CD14-positive monocyte (primary cell): ENCODE data around the gene LMNTD2. TPM values are rescaled to one million over a fixed set of nuclear protein-coding genes. Genes with fewer than 3 reads are reported as not detected.

Experiments used
- DNase-seq, 3 donors: peaks; one replicate each; pipeline ENCODE4 v3.0.0-alpha.2; 2011 to 2022
- H2AFZ ChIP-seq: 2 replicates; pipeline ENCODE4 v1.6.0; 2012; ENCODE audit warnings: mild to moderate bottlenecking, low read depth, low read length, inconsistent platforms; ENCODE audit not compliant: insufficient read depth, poor library complexity, severe bottlenecking
- H3K27ac ChIP-seq, 2 donors: 1 replicate in 1 of 2; 2 replicates in 1 of 2; pipeline ENCODE4 v1.5.1; 2012 to 2013; ENCODE audit warnings: low read length in 2 of 2, control low read depth in 1 of 2, inconsistent platforms in 1 of 2, low read depth in 1 of 2, mild to moderate bottlenecking in 1 of 2
- H3K27me3 ChIP-seq, 2 donors: one replicate each; pipeline versions ENCODE4 v1.6.0 to v1.6.1; 2011 to 2013; ENCODE audit warnings: low read length in 2 of 2; ENCODE audit not compliant: control insufficient read depth in 2 of 2, insufficient read depth in 2 of 2
- H3K36me3 ChIP-seq, 2 donors: replicated peaks in 1 of 2; 1 replicate in 1 of 2; 2 replicates in 1 of 2; pipeline versions ENCODE4 v1.5.1 to v1.6.1; 2012 to 2013; ENCODE audit warnings: low read length in 2 of 2, control low read depth in 1 of 2, inconsistent platforms in 1 of 2, mild to moderate bottlenecking in 1 of 2; ENCODE audit not compliant: insufficient read depth in 2 of 2, control insufficient read depth in 1 of 2
- H3K4me1 ChIP-seq, 2 donors: 1 replicate in 1 of 2; 2 replicates in 1 of 2; pipeline versions ENCODE4 v1.5.1 to v1.6.1; 2012 to 2013; ENCODE audit warnings: low read length in 2 of 2, control low read depth in 1 of 2, inconsistent platforms in 1 of 2, mild to moderate bottlenecking in 1 of 2, moderate library complexity in 1 of 2; ENCODE audit not compliant: insufficient read depth in 2 of 2, control insufficient read depth in 1 of 2
- H3K4me2 ChIP-seq: replicated peaks from 2 replicates; pipeline ENCODE3; 2012; ENCODE audit warnings: low read length, moderate library complexity, mild to moderate bottlenecking; ENCODE audit not compliant: poor library complexity, severe bottlenecking; ENCODE audit errors: extremely low read depth
- H3K4me3 ChIP-seq, 3 experiments: fragments of 200-600 bp in 1 of 3; sonication (generic) in 1 of 3; replicated peaks in 1 of 3; 1 replicate in 2 of 3; 2 replicates in 1 of 3; pipeline ENCODE4 v1.5.1; 2011 to 2013; ENCODE audit warnings: low read length in 3 of 3, mild to moderate bottlenecking in 3 of 3, control low read depth in 2 of 3, low read depth in 2 of 3, inconsistent platforms in 1 of 3, moderate library complexity in 1 of 3
- H3K79me2 ChIP-seq: 2 replicates; pipeline ENCODE4 v1.6.0; 2012; ENCODE audit warnings: mild to moderate bottlenecking, control low read depth, inconsistent platforms, low read length, moderate library complexity; ENCODE audit not compliant: insufficient read depth
- H3K9ac ChIP-seq: 2 replicates; pipeline ENCODE4 v1.6.0; 2017; ENCODE audit warnings: low read length, mild to moderate bottlenecking; ENCODE audit not compliant: insufficient read depth, poor library complexity, severe bottlenecking
- H3K9me3 ChIP-seq, 2 donors: replicated peaks in 1 of 2; 1 replicate in 1 of 2; 2 replicates in 1 of 2; pipeline versions ENCODE4 v1.5.1 to v1.6.1; 2012 to 2013; ENCODE audit warnings: low read length in 2 of 2, control low read depth in 1 of 2; ENCODE audit not compliant: control insufficient read depth in 1 of 2, insufficient read depth in 1 of 2
- H4K20me1 ChIP-seq: 2 replicates; pipeline ENCODE4 v1.6.0; 2012; ENCODE audit warnings: mild to moderate bottlenecking, low read length, control low read depth, moderate library complexity; ENCODE audit not compliant: insufficient read depth
- H3K27ac Mint-ChIP-seq, 7 donors: one replicate each; pipeline ENCODE4 v1.8.0; 2020; ENCODE audit warnings: mild to moderate bottlenecking in 7 of 7, mixed read lengths in 7 of 7, moderate library complexity in 6 of 7, inconsistent platforms in 2 of 7
- H3K27me3 Mint-ChIP-seq, 3 donors: one replicate each; pipeline ENCODE4 v1.8.0; 2021 to 2022; ENCODE audit warnings: low read depth in 3 of 3, mild to moderate bottlenecking in 3 of 3, mixed read lengths in 3 of 3, moderate library complexity in 3 of 3, inconsistent platforms in 1 of 3
- H3K36me3 Mint-ChIP-seq, 2 donors: one replicate each; pipeline ENCODE4 v1.8.0; 2020; ENCODE audit warnings: mixed read lengths in 2 of 2, inconsistent platforms in 1 of 2, mild to moderate bottlenecking in 1 of 2
- H3K4me1 Mint-ChIP-seq: one replicate; pipeline ENCODE4 v1.8.0; 2020; ENCODE audit warnings: mild to moderate bottlenecking, mixed read lengths
- H3K4me3 Mint-ChIP-seq, 2 donors: one replicate each; pipeline ENCODE4 v1.8.0; 2020; ENCODE audit warnings: mild to moderate bottlenecking in 2 of 2, mixed read lengths in 2 of 2, moderate library complexity in 1 of 2
- H3K9me3 Mint-ChIP-seq, 7 donors: one replicate each; pipeline ENCODE4 v1.8.0; 2020 to 2022; ENCODE audit warnings: mixed read lengths in 7 of 7, mild to moderate bottlenecking in 6 of 7, moderate library complexity in 6 of 7, inconsistent platforms in 2 of 7
- WGBS: methylation state at CpG from one replicate; pipeline ENCODE4 v1.1.5; 2013; ENCODE audit warnings: missing lambda C conversion rate; ENCODE audit not compliant: insufficient coverage; 5-methylcytosine and 5-hydroxymethylcytosine counted together
- intact Hi-C, 2 donors: fragments of 100-400 bp; cut with micrococcal nuclease; formaldehyde crosslinking; loops; one replicate each; pipeline versions ENCODE4 v1.15.0 to v1.15.1; 2023
- polyA plus RNA-seq, 3 donors: library from polyadenylated mRNA; depleted of rRNA in 1 of 3; unstranded in 2 of 3; stranded (reverse) in 1 of 3; fragments of 300-500 nt in 2 of 3; fragments of >200 nt in 1 of 3; fragmentation: Illumina TruSeq in 2 of 3; gene quantifications; 1 replicate in 2 of 3; 2 replicates in 1 of 3; pipeline ENCODE4 v1.2.3, GENCODE V29; 2012 to 2021
- TF ChIP-seq, protein P1 (sequence below): fragments of 200-600 bp; IDR thresholded peaks from one replicate; pipeline ENCODE4 v1.8.0; 2022; ENCODE audit warnings: antibody characterized with exemption, mild to moderate bottlenecking

The LMNTD2 gene
- polyA plus RNA-seq, 3 donors: 0.67 to 10.6 (median 1.2) TPM

GRCh38 chr11:534396-535209, 25.9 kb downstream of the LMNTD2 start:
- Histone ChIP-seq H3K27ac (no peak overlapping the region), H3K36me3 (peaks cover 20 to 23% of the 10 kb centered on the region in 2 donors), H3K79me2 (peaks cover 12% of the 10 kb centered on the region), H2AFZ (peak overlapping the region; percentile 65), H3K9me3 (no peaks in the 10 kb centered on the region), H3K4me1 (peaks cover 33 to 37% of the 10 kb centered on the region in 2 donors), H3K4me2 (peak overlapping the region; percentile 93), H3K9ac (peak overlapping the region; percentile 54), H3K4me3 (peak overlapping the region; percentile 55 to 84 (median 62)), H4K20me1 (peaks cover 26% of the 10 kb centered on the region), H3K27me3 (peaks cover 0 to 27% of the 10 kb centered on the region in 2 donors)
- peaks cover 11% of the 10 kb centered on the region for H3K4me1 Mint-ChIP-seq
- DNase-seq: no peak
- peaks cover 15 to 35% (median 20%) of the 10 kb centered on the region in 3 donors for H3K27me3 Mint-ChIP-seq
- H3K27ac Mint-ChIP-seq: no peak overlapping the region
- H3K9me3 Mint-ChIP-seq: peaks cover 0 to 4% (median 0%) of the 10 kb centered on the region in 7 donors
- H3K36me3 Mint-ChIP-seq: peaks cover 15% of the 10 kb centered on the region in 2 donors
- intact Hi-C loops: no loop called here
- TF ChIP-seq, protein P1, sequence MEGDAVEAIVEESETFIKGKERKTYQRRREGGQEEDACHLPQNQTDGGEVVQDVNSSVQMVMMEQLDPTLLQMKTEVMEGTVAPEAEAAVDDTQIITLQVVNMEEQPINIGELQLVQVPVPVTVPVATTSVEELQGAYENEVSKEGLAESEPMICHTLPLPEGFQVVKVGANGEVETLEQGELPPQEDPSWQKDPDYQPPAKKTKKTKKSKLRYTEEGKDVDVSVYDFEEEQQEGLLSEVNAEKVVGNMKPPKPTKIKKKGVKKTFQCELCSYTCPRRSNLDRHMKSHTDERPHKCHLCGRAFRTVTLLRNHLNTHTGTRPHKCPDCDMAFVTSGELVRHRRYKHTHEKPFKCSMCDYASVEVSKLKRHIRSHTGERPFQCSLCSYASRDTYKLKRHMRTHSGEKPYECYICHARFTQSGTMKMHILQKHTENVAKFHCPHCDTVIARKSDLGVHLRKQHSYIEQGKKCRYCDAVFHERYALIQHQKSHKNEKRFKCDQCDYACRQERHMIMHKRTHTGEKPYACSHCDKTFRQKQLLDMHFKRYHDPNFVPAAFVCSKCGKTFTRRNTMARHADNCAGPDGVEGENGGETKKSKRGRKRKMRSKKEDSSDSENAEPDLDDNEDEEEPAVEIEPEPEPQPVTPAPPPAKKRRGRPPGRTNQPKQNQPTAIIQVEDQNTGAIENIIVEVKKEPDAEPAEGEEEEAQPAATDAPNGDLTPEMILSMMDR: no peak
- peak overlapping the region; percentile 70 to 72 for H3K4me3 Mint-ChIP-seq
- 15% methylated on average over 63 of the region's 66 CpGs for WGBS

DNA sequence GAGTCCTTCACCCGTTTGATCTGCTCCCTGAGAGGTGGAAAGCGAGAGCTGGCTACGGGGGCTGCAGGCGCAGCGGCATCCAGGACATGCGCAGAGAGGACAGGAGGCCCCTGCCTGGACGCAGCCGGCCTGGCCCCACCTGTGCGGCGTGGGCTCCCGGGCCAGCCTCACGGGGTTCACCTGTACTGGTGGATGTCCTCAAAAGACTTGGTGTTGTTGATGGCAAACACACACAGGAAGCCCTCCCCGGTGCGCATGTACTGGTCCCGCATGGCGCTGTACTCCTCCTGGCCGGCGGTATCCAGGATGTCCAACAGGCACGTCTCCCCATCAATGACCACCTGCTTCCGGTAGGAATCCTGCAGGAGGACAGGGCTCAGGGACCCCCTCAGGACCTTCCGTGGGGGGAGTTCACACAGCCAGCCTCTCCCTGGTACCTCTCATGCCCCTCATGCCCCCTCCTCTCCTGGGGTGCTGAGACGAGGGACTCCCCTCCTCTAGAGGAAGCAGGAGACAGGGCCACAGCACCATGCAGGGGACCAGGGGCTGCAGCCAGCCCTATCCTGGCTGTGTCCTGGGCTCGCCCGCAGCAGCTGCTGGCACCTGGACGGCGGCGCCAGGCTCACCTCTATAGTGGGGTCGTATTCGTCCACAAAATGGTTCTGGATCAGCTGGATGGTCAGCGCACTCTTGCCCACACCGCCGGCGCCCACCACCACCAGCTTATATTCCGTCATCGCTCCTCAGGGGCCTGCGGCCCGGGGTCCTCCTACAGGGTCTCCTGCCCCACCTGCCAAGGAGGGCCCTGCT, 26.7 kb downstream of the LMNTD2 start:
- Mint-ChIP-seq H3K9me3 (peaks cover 0 to 4% (median 0%) of the 10 kb centered on the region in 7 donors), H3K4me3 (peak overlapping the region in 1 of 2 donors; percentile 12), H3K4me1 (peaks cover 11% of the 10 kb centered on the region), H3K27ac (no peak overlapping the region), H3K36me3 (peaks cover 15% of the 10 kb centered on the region in 2 donors), H3K27me3 (peaks cover 12 to 28% (median 17%) of the 10 kb centered on the region in 3 donors)
- Histone ChIP-seq H3K79me2 (peaks cover 12% of the 10 kb centered on the region), H3K9me3 (no peaks in the 10 kb centered on the region), H3K9ac (no peak overlapping the region), H2AFZ (no peak overlapping the region), H3K27ac (no peak overlapping the region), H3K36me3 (peaks cover 20 to 23% of the 10 kb centered on the region in 2 donors), H3K4me3 (peak overlapping the region in 1 of 3 experiments; percentile 84), H4K20me1 (peaks cover 26% of the 10 kb centered on the region), H3K4me1 (peaks cover 33 to 37% of the 10 kb centered on the region in 2 donors), H3K4me2 (peak overlapping the region; percentile 93), H3K27me3 (peaks cover 0 to 24% of the 10 kb centered on the region in 2 donors)
- 96% methylated on average over 34 of the region's 37 CpGs for WGBS
- intact Hi-C loops: no loop called here
- TF ChIP-seq, protein P1: no peak
- DNase-seq: no peak
